Keratinocyte (primary cell): Measurements from ENCODE around the gene TEX261.

Experiments used
- EZH2 ChIP-seq: IDR thresholded peaks from one replicate; pipeline ENCODE4 v1.6.1; 2012; ENCODE audit warnings: inconsistent platforms, mild to moderate bottlenecking, low read length, moderate library complexity
- TF ChIP-seq, protein P1 (sequence below), 3 experiments: IDR thresholded peaks in 1 of 3; conservative IDR thresholded peaks in 1 of 3; optimal IDR thresholded peaks in 1 of 3; 2 replicates in 2 of 3; 3 replicates in 1 of 3; pipeline versions ENCODE3 to v1.5.1; 2011; ENCODE audit warnings: low read length in 3 of 3, mild to moderate bottlenecking in 3 of 3, moderate library complexity in 2 of 3, control low read depth in 1 of 3, inconsistent platforms in 1 of 3; ENCODE audit not compliant: insufficient read depth in 2 of 3; ENCODE audit errors: extremely low read depth in 1 of 3

- TF ChIP-seq, protein P1, sequence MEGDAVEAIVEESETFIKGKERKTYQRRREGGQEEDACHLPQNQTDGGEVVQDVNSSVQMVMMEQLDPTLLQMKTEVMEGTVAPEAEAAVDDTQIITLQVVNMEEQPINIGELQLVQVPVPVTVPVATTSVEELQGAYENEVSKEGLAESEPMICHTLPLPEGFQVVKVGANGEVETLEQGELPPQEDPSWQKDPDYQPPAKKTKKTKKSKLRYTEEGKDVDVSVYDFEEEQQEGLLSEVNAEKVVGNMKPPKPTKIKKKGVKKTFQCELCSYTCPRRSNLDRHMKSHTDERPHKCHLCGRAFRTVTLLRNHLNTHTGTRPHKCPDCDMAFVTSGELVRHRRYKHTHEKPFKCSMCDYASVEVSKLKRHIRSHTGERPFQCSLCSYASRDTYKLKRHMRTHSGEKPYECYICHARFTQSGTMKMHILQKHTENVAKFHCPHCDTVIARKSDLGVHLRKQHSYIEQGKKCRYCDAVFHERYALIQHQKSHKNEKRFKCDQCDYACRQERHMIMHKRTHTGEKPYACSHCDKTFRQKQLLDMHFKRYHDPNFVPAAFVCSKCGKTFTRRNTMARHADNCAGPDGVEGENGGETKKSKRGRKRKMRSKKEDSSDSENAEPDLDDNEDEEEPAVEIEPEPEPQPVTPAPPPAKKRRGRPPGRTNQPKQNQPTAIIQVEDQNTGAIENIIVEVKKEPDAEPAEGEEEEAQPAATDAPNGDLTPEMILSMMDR (optimal IDR thresholded peaks at IDR 0.05 in 1 of 3, IDR thresholded peaks at IDR 0.05 in 1 of 3, conservative IDR thresholded peaks at IDR 0.05 in 1 of 3; ENCODE audit: extremely low read depth in 1 of 3, insufficient read depth in 2 of 3, low read length in 3 of 3), result no peak
- no peak for TF ChIP-seq EZH2
These were observed 2.9 kb downstream of the TEX261 start for GRCh38 chr2:70991742-70992141.
